Measurements from ENCODE around the gene VKORC1L1.
A peak's percentile ranks its signal among the peaks of the same experiment; 100 is the strongest.
"Not testable (repeated sequence)": the region's sequence is repeated elsewhere in the genome, so short reads cannot be mapped to it uniquely, and the experiment has no call there.

VKORC1L1 gene

DNA sequence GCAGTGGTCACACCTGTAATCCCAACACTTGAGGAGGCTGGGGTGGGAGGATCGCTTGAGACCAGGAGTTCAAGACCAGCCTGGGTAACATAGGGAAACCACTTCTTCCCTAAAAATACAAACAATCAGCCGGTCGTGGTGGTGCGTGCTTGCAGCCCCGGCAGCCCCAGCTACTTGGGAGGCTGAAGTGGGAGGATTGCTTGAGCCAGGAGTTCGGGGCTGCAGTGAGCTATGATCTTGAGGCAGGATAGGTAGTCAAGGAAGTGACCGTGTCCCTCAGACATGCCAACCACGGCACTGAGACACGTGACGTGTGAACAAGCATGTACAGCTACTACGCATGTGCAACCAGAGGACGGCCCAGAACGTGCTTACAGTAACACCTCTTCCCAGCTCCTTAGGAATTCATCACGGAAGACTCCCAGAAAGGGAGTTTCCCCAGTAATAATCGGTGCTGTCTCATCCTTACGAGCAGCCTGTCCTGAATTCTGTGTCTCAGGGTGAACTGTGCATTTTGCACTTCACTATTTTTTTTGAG lies 103.9 kb downstream of the VKORC1L1 start:
- DNase-seq (ENCODE audit: low read depth in 2 of 2) = no peak

DNA sequence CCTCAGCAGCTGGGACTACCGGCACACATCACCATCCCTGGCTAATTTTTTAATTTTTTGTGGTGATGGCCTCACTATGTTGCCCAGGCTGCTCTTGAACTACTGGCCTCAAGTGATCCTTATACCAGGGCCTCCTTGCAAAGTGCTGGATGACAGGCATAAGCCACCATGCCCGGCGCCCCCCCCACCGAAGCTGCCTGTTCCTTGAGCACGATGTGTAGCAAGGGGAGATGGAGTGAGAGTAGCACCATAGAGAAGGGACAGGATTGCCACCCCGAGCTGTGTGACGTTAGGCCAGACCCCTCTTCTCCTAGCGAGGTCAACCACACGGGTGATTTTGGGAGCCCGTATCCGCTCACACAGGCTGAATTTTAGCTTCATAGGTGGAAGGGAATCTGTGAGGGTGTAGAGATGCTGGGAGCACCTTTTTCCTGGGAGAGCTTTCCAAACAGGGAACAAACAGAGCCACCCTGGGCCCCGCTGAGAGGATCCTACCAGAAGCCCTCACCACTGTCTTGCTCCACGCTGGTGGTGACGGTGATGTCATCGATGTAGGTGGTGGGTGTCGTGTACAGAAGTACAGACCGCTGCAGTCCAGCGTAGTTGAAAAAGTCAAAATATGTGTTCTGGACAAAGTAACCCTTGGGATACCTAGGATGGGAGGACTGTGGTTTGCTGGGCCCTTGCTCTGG lies 106.2 kb downstream of the VKORC1L1 start:
- DNase-seq (ENCODE audit: low read depth in 2 of 2) = no peak

DNA sequence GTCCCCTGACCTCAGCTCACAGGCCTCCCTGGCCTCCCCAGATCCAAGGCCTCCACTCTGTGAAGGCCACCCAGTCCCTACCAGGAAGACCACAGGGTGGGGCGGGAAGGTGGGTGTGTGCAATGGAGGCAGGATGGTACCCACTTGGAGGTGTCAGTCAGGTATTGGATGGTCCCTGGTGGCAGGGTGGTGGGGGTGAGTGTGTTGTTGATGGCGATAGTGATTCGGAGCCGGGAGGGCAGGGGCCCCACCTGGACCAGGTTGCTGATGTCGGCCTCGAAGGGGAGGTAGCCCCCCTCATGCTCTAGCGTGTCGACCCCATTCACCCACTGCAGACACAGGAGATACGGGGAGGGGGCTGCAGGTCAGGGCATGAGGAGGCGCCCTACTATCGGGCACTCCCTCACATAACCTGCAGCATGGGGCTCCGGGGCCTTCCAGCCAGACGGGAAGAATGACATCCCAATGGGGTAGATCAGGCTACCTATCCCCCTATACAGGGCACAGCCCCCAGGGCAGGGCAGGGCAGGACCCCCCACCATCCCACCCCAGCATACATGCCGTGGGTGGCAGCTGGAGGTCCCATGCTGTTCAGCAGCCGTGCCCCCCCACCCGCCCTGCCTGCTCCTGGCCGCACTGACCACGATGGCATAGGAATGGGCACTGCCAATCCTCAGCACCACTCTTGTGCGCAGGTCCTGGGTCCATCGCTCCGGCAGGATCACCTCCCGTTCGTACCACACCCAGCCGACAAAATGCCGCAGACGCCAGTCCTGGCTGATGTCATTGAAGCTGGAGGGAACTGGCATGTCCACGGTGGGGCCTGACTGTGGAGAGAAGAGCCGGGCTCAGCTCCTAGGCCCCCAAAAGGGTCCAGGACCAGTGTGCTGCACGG lies 107.0 kb downstream of the VKORC1L1 start:
- no peak for DNase-seq (ENCODE audit: low read depth in 2 of 2)

DNA sequence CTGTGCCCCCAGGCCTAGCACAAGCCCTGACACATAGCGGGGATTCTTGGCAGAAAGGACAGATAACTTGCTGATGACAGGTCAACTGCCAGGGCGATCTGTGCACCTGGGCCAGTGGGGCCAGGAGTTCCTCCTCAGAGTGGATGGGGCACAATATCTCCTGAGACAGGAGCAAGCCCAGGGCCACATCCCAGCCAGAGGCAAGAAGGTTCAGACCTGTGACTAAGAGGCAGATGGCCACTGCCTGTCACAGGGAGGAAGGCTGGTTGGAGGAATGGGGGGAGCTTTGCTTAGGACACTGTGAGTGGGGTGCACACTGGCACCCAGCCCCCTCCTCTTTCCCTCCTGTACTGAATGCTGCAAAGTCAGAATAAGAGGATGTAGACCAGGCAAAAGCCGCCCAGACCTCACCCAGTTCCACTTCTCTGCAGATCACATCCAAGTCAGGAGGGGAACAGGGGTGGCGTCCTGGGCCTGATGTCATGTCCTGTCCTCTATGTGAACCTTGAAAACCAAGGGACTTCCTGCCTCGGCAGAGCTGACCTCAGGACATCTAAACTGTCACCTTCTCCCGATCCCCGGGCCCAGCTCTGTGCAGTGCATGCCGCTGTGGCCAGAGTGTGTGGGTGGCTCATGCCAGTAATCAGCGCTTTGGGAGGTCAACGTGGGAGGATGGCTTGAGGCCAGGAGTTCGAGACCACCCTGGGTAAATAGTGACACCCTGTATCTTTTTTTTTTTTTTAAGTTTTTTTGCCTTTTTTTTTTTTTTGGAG lies 107.8 kb downstream of the VKORC1L1 start:
- peak in 1 of 2 donors; percentile 26 for DNase-seq (ENCODE audit: low read depth in 2 of 2)

DNA sequence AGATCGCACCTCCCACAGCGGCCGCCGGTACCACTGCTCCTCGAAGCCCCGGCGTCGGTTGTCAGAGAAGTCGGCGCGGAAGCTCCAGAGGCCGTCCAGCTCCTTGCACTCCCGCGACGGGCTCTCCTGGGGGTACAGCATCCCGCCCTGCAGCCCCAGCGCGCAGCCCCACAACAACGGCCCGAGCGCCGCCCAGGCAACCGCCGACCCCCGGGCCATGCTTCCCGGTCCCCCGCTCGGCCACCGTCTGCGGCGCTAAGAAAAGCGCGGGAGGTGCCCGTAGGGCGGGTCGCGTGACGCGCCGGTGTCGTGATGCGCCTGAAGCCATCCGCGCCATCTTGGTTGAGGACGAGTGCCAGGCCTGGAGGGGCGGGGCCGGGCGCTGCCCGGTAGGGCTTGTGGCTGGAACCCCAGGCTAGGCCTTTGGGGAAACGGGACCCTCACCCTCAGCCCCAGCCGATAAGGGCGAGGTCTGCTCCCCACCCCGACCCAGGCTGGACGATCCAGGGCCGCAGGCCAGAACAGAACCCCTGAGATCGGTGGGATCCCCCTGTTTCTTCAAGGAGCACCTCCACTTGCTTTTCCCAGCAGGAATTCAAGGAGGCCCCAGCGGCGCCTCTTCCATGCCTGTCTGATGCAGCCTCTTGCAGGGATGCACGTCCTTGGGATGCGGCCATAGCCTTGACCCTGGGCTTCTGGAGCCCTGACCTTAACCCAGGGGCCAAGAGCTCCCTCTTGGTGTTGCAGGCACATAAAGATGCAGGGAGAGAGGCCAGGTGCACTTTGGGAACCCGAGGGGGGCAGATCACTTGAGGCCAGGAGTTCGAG lies 109.3 kb downstream of the VKORC1L1 start, which contains the start of gene GUSB:
Gene GUSB, minus strand, starts transcription at position 249 of the 828 bp plus-strand sequence. Its CDS starts 30 bp downstream, at position 219.
- peak; percentile 84 to 89 for DNase-seq (ENCODE audit: low read depth in 2 of 2)

- DNase-seq (ENCODE audit: low read depth in 2 of 2) = no peak
Observed at GRCh38 chr7:65983965-65984658, 111.2 kb downstream of the VKORC1L1 start.

- no peak for DNase-seq (ENCODE audit: low read depth in 2 of 2)
Observed at GRCh38 chr7:65988084-65988483, 115.2 kb downstream of the VKORC1L1 start.

DNA sequence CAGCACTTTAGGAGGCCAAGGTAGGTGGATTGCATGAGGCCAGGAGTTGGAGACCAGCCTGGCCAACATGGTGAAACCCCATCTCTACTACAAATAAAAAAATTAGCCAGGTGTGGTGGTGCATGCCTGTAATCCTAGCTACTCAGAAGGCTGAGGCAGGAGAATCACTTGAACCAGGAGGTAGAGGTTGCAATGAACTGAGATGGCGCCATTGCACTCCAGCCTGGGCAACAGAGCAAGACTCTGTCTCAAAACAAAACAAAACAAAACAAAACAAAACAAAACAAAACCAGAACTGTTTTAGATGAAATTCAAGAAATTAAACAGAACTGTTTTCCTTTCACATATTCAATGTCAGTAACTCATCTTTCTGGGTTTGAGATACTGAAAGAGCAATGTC lies 115.6 kb downstream of the VKORC1L1 start:
- not testable (repeated sequence) for DNase-seq (ENCODE audit: low read depth in 2 of 2)

DNA sequence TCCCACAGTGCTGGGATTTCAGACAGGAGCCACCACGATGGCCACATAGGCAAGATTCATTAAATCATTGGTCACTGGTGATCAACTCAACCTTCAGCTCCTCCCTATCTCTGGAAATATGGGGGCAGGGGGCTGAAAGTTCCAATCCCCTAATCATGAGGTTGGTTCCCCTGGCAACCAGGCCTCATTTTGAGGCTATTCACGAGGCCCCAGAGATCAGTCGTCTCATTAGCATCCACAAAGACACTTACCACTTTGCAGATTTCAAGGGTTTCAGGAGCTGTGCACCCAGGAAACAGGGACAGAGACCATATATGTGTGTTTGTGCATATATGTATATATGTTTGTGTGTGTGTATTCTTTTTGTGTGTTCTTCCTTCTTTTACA lies 116.8 kb downstream of the VKORC1L1 start:
- no peak for DNase-seq (ENCODE audit: low read depth in 2 of 2)

DNA sequence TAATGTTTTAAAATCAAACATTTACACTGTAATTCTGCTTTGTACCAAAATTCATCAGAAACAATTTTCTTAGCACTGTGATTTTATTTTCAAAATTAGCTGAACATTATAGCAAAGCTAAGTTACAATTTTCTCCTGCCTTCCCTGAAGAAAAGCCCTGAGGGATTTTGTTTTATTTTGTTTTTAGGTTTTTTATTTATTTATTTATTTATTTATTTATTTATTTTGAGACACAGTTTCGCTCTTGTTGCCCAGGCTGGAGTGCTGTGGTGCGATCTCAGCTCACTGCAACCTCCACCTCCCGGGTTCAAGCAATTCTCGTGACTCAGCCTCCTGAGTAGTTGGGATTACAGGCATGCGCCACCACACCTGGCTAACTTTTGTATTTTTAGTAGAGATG lies 119.0 kb downstream of the VKORC1L1 start:
- DNase-seq (ENCODE audit: low read depth in 2 of 2) = not testable (repeated sequence)

DNA sequence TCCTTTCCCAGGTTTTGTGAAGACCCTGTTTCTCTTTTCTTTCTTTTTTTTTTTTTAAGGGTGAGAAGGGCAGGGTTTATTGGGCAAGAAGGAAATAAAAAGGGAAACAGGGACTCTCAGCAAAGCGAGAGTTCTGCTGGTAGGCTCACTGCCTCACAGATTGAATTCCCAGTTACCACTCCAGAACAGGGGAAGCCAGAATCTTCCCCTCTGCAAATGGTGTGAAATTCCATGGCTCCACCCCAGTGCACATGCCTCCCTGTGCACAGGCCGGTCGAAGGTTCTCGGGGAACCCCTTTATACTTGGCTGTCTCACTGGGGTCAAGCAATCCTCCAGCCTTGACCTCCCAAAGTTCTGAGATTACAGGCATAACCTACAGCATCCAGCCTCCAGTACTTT lies 119.7 kb downstream of the VKORC1L1 start:
- DNase-seq (ENCODE audit: low read depth in 2 of 2) = no peak

DNA sequence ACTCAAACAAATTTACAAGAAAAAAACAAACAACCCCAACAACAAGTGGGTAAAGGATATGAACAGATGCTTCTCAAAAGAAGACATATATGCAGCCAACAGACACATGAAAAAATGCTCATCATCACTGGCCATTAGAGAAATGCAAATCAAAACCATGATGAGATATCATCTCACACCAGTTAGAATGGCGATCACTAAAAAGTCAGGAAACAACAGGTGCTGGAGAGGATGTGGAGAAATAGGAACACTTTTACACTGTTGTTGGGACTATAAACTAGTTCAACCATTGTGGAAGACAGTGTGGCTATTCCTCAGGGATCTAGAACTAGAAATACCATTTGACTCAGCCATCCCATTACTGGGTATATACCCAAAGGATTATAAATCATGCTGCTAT lies 122.1 kb downstream of the VKORC1L1 start:
- DNase-seq (ENCODE audit: low read depth in 2 of 2) = not testable (repeated sequence)

- DNase-seq (ENCODE audit: low read depth in 2 of 2) = not testable (repeated sequence)
Observed at GRCh38 chr7:66000823-66001417, 128.0 kb downstream of the VKORC1L1 start.

DNA sequence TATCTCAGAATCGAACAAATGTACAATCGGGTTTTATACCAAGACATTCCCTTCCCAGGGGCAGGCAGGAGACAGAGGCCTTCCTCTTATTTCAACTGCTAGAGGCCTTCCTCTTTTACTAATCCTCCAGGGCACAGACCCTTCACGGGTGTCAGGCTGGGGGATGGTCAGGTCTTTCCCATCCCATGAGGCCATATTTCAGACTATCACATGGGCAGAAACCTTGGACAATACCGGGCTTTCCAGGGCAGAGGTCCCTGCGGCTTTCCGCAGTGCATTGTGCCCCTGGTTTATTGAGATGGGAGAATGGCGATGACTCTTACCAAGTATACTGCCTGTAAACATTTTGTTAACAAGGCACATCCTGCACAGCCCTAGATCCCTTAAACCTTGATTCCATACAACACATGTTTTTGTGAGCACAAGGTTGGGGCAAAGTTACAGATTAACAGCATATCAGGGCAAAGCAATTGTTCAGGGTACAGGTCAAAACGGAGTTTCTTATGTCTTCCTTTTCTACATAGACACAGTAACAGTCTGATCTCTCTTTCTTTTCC lies 132.3 kb downstream of the VKORC1L1 start:
- DNase-seq (ENCODE audit: low read depth in 2 of 2) = not testable (repeated sequence)

DNA sequence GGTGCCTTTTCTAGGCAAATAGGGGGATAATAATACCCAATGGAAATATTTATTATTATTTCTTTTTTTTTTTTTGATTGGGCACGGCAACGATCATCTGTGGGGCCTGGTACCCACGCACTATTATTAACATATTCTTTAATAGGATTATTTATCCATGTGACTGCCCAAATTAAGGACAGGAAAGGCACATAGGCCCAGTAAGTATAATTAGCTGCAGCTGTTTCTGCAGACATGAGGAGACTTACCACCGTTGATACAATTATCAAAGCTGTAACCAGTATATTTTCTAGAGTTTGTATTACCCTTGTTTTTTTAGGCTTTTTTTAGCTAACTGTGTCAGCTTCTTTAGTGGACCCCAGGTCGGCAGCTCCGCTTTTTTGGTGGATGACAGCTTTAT lies 134.4 kb downstream of the VKORC1L1 start:
- no peak for DNase-seq (ENCODE audit: low read depth in 2 of 2)
